Prostate gland (tissue), 2 donors: ENCODE data around the gene FMNL1. TPM values are rescaled to one million over a fixed set of nuclear protein-coding genes. Genes with fewer than 3 reads are reported as not detected.

ENCODE experiments used
- DNase-seq: peaks from one replicate; pipeline ENCODE4 v3.0.0-alpha.2; 2019; ENCODE audit warnings: low spot score
- H3K27ac ChIP-seq, 2 donors: fragments of 200-600 bp; sonication (generic); 2 replicates each; pipeline ENCODE4 v1.5.1; 2017 to 2019
- H3K27me3 ChIP-seq: fragments of 200-600 bp; sonication (generic); replicated peaks from 2 replicates; pipeline ENCODE4 v1.5.1; 2019; ENCODE audit not compliant: insufficient read depth
- H3K36me3 ChIP-seq, 2 donors: fragments of 200-600 bp; sonication (generic); 1 replicate in 1 of 2; 2 replicates in 1 of 2; pipeline versions ENCODE4 v1.5.1 to v1.8.1; 2017 to 2019
- H3K4me1 ChIP-seq: fragments of 200-600 bp; sonication (generic); replicated peaks from 2 replicates; pipeline ENCODE4 v1.5.1; 2019
- H3K4me3 ChIP-seq, 2 donors: fragments of 200-600 bp; sonication (generic); 2 replicates each; pipeline ENCODE4 v1.5.1; 2017 to 2019
- H3K9me3 ChIP-seq: fragments of 200-600 bp; sonication (generic); 2 replicates; pipeline ENCODE4 v1.5.1; 2017
- POLR2A ChIP-seq: fragments of 450-650 bp; IDR thresholded peaks from one replicate; pipeline ENCODE4 v1.6.1; 2016; ENCODE audit warnings: antibody characterized with exemption, mild to moderate bottlenecking
- POLR2AphosphoS5 ChIP-seq: sonication (generic); formaldehyde crosslinking; IDR thresholded peaks from one replicate; pipeline ENCODE4 v1.6.1; 2017; ENCODE audit warnings: antibody characterized with exemption
- WGBS: methylation state at CpG from one replicate; pipeline ENCODE4 v1.1.5; 2018; 5-methylcytosine and 5-hydroxymethylcytosine counted together
- intact Hi-C: fragments of 100-400 bp; cut with DNase I; formaldehyde crosslinking; loops from one replicate; pipeline ENCODE4 v1.14.2; 2022
- total RNA-seq, 2 donors: library from RNA; depleted of rRNA; stranded (reverse); fragments of >200 nt; gene quantifications; one replicate each; pipeline ENCODE4 v1.1.0, GENCODE V29; 2016
- TF ChIP-seq, protein P1 (sequence below), 4 experiments: fragments of 200-600 bp in 2 of 4; fragments of 450-650 bp in 2 of 4; sonication (generic) in 2 of 4; IDR thresholded peaks; 1 replicate in 3 of 4; 2 replicates in 1 of 4; pipeline ENCODE4 v1.5.1; 2016 to 2019; ENCODE audit warnings: antibody characterized with exemption in 4 of 4, mild to moderate bottlenecking in 2 of 4, moderate library complexity in 2 of 4

FMNL1 gene
- total RNA-seq, 2 donors from 2014 or later: 3.6 to 12.2 TPM

DNA sequence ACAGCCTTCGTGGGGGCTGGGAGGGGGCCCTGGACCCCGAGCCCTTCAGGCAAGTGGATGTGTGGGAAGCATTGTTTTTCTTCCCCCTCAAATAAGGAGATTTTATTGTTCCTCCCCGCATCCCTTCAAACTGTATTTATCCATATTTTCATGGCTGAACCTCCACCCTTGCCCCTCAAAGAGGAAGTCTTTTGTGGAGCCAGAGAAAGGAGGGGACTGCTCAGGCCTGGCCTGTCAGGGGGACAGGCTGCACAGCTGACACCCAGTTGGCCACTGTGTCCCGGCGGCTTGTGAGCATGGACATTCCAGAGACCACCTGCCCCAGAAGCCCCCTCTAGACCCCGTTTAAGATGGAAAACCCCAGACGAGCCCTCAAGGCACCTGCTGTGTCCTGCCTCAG, 44.1 kb upstream of the FMNL1 start:
- Histone ChIP-seq H3K27me3 (no peaks in the 10 kb centered on the region), H3K27ac (no peak overlapping the region), H3K4me3 (no peak overlapping the region), H3K36me3 (no peaks in the 10 kb centered on the region), H3K4me1 (no peaks in the 10 kb centered on the region), H3K9me3 (no peaks in the 10 kb centered on the region)
- no peak for TF ChIP-seq POLR2AphosphoS5
- no peak for TF ChIP-seq POLR2A
- TF ChIP-seq, protein P1, sequence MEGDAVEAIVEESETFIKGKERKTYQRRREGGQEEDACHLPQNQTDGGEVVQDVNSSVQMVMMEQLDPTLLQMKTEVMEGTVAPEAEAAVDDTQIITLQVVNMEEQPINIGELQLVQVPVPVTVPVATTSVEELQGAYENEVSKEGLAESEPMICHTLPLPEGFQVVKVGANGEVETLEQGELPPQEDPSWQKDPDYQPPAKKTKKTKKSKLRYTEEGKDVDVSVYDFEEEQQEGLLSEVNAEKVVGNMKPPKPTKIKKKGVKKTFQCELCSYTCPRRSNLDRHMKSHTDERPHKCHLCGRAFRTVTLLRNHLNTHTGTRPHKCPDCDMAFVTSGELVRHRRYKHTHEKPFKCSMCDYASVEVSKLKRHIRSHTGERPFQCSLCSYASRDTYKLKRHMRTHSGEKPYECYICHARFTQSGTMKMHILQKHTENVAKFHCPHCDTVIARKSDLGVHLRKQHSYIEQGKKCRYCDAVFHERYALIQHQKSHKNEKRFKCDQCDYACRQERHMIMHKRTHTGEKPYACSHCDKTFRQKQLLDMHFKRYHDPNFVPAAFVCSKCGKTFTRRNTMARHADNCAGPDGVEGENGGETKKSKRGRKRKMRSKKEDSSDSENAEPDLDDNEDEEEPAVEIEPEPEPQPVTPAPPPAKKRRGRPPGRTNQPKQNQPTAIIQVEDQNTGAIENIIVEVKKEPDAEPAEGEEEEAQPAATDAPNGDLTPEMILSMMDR (IDR thresholded peaks at IDR 0.05): no peak
- DNase-seq: no peak
- WGBS: 82% methylated on average over 7 of the region's 7 CpGs
- intact Hi-C loops: no loop called here

DNA sequence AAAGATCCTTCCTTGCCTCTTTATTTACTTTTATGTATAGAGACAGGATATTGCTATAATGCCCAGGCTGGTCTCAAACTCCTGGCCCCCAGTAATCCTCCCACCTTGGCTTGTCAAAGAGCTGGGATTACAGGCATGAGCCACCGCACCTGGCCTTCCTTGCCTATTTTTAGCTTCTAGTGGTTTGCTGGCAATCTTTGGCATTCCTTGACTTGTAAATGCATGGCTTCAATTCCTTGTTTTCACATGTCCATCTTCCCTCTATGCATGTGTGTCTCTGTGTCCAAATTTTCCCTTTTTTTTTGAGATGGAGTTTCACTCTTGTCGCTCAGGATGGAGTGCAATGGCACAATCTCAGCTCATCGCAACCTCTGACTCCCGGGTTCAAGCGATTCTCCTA, 37.5 kb upstream of the FMNL1 start:
- Histone ChIP-seq H3K9me3 (no peaks in the 10 kb centered on the region), H3K4me1 (no peaks in the 10 kb centered on the region), H3K27ac (no peak overlapping the region), H3K4me3 (no peak overlapping the region), H3K27me3 (no peaks in the 10 kb centered on the region), H3K36me3 (no peaks in the 10 kb centered on the region)
- TF ChIP-seq POLR2AphosphoS5: no peak
- TF ChIP-seq POLR2A: no peak
- TF ChIP-seq, protein P1 (IDR thresholded peaks at IDR 0.05): no peak
- intact Hi-C loops: no loop called here
- DNase-seq: no peak
- 89% methylated on average over 5 of the region's 5 CpGs for WGBS

DNA sequence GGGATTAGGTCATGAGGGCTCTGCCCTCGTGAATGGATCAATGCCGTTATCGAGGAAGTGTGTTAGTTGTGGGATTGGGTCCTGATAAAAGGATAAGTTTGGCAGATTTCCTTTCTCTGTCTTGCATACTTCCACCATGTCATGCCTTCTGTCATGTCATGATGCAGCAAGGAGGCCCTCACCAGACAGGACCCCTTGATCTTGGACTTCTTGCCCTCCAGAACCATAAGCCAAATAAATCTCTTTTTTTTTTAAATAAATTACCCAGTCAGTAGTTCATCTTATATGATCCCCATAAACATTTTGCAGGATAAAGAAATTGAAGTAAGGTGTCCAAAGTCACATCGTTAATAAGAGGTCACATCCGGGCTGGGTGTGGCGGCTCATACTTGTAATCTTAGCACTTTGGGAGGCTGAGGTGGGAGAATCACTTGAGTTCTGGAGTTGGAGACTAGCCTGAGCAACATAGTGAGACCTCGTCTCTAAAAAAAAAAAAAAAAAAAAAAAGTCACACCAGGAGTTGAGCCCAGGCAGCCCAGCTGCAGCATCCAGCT, 34.8 kb upstream of the FMNL1 start:
- no peak for TF ChIP-seq POLR2AphosphoS5
- TF ChIP-seq POLR2A: no peak
- TF ChIP-seq, protein P1 (IDR thresholded peaks at IDR 0.05): no peak
- intact Hi-C loops: no loop called here
- H3K9me3 ChIP-seq: no peaks in the 10 kb centered on the region
- no peak for DNase-seq
- no peaks in the 10 kb centered on the region for H3K4me1 ChIP-seq
- H3K27me3 ChIP-seq: no peaks in the 10 kb centered on the region
- no peak overlapping the region for H3K4me3 ChIP-seq
- H3K36me3 ChIP-seq: no peaks in the 10 kb centered on the region
- H3K27ac ChIP-seq: no peak overlapping the region
- WGBS: 66% methylated on average over 7 of the region's 7 CpGs

DNA sequence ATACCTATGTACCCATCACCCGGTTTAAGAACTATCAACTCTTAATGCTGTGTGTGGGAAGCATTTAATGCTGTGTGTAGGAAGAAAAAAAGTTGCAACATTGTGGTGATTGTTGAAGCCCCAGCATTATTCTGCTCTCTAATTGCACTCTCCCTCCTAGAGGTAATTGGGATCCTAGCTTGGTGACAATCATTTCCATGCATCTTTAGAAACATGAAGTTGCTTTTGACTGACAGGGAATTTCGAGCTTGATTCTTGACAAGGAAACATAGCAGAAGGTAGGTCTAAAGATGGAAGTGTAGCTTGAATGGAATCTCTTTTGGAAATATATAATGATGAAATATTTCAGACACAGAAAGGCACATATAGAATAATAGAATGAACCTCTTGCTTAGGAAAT, 32.7 kb upstream of the FMNL1 start:
- Histone ChIP-seq H3K36me3 (no peaks in the 10 kb centered on the region), H3K4me3 (no peak overlapping the region), H3K27me3 (no peaks in the 10 kb centered on the region), H3K4me1 (no peaks in the 10 kb centered on the region), H3K27ac (no peak overlapping the region), H3K9me3 (no peaks in the 10 kb centered on the region)
- TF ChIP-seq POLR2A: no peak
- TF ChIP-seq, protein P1 (IDR thresholded peaks at IDR 0.05): no peak
- TF ChIP-seq POLR2AphosphoS5: no peak
- intact Hi-C loops: no loop called here
- 80% methylated on average over 2 of the region's 2 CpGs for WGBS
- DNase-seq: no peak

DNA sequence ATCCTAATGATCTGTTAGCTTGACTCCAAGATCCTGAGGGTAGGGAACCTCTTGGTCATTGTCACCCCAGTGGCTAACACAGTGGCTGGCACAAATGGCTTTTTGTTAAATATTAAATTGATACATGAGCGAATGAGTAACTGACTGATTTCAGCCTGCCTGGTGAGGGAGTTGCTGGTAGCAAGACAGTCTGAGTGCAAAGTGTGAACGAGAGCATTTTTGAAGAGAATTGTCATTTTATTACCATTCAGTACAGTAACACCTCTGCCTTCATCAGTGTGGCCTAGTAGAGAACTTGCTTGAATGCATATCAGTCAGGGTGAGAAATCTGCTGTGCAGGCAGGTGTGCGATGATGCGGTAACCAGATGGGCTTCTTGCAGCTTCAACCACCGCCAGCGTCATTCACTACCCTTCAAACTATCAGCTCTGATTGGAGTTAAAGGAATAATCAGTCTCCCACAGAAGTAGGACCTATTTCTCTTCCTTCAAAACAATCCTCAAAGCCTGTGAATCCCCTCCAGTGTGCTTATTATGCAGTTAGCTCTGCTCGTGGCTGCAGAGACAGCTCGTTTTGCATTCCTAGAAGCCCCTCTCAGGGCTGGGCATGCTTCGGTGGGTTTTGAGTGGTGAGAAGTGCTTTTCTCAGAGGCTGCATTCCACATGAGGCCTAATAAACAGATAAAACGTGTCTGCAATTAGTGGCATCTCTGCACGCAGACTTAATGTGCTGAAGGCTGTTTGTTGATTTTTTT, 31.0 kb upstream of the FMNL1 start:
- no peaks in the 10 kb centered on the region for H3K9me3 ChIP-seq
- DNase-seq: no peak
- no peak overlapping the region for H3K4me3 ChIP-seq
- H3K27me3 ChIP-seq: no peaks in the 10 kb centered on the region
- TF ChIP-seq, protein P1 (IDR thresholded peaks at IDR 0.05): no peak
- TF ChIP-seq POLR2AphosphoS5 (no peak), POLR2A (no peak)
- H3K27ac ChIP-seq: no peak overlapping the region
- intact Hi-C loops: loop anchor here (10.0 kb wide), 1 partner anchor 286 kb away; a partner anchor contains a TSS
- H3K36me3 ChIP-seq: no peaks in the 10 kb centered on the region
- 74% methylated on average over 11 of the region's 11 CpGs for WGBS
- H3K4me1 ChIP-seq: no peaks in the 10 kb centered on the region
